ENCODE results near the gene PALD1. TPM values are rescaled to one million over a fixed set of nuclear protein-coding genes. Genes with fewer than 3 reads are reported as not detected.

PALD1 gene
- total and polyA plus RNA-seq, 2 donors (not counting 1 experiment from before 2014, with no cell fraction given), result 0.09 to 0.33 TPM

DNA sequence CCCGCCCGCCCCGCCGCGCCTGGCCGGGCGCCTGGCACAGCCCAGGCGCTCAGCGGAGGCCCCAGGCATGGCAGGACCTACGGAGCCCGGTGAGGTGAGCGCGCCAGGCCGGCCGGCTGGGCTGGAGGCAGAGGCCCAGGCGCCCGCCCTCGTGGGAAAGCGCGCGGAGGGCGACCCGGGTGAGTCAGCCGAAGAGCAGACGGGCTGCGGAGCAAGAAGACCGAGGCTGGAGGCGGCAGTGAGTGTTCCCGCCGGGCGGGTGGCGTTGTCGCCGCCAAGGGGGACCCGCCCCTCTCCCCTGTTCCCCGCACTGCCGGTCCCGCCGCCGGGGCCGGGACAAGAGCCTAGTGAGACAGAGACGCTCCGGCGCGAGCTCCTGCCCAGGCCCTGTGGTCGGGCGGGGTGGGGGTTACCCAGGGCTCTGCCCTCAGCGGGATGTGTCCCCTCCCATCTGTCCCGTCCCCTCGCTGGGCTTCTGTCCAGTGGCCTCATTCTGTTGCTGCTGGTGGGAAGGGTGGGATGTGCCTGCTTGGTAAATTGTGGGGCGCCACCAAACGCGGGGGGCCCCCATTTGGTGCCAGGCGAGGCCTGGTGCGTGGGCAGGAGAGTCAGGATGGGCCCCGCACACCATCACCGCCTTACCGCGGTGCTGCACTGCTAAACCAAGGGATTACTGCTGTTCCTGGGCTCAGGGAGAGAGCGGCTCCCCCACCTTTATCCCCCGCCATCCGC is 20.1 kb upstream of the PALD1 start:
- peak; percentile 73 to 82 for DNase-seq (ENCODE audit: low read depth in 2 of 2)

GRCh38 chr10:70459061-70459773 is 19.4 kb upstream of the PALD1 start:
- Histone ChIP-seq H4K20me1 (ENCODE audit: control insufficient read depth, extremely low read depth, insufficient read depth, low read length) (no peaks in the 10 kb centered on the region), H3K36me3 (ENCODE audit: control insufficient read depth, insufficient read depth, low read length) (no peaks in the 10 kb centered on the region), H3K4me1 (ENCODE audit: control insufficient read depth, extremely low read depth, insufficient read depth, low read length) (peaks cover 2% of the 10 kb centered on the region), H3K9me3 (ENCODE audit: control insufficient read depth, insufficient read depth, low read depth, low read length) (no peaks in the 10 kb centered on the region), H3K9ac (ENCODE audit: insufficient read depth, low read length) (no peak overlapping the region), H3K4me2 (ENCODE audit: extremely low read depth, insufficient read depth, low read length) (no peak overlapping the region), H2AFZ (ENCODE audit: low read length) (no peak overlapping the region), H3K27ac (ENCODE audit: insufficient read depth, low read length) (no peak overlapping the region), H3K79me2 (ENCODE audit: control insufficient read depth, insufficient read depth, low read length) (no peaks in the 10 kb centered on the region), H3K4me3 (replicated peaks in 1 of 4; ENCODE audit: control extremely low read depth in 1 of 4, insufficient read depth in 1 of 4, low read depth in 3 of 4, low read length in 4 of 4) (no peak overlapping the region), H3K27me3 (ENCODE audit: control insufficient read depth, insufficient read depth, low read length) (no peaks in the 10 kb centered on the region)
- TF ChIP-seq, protein P1, sequence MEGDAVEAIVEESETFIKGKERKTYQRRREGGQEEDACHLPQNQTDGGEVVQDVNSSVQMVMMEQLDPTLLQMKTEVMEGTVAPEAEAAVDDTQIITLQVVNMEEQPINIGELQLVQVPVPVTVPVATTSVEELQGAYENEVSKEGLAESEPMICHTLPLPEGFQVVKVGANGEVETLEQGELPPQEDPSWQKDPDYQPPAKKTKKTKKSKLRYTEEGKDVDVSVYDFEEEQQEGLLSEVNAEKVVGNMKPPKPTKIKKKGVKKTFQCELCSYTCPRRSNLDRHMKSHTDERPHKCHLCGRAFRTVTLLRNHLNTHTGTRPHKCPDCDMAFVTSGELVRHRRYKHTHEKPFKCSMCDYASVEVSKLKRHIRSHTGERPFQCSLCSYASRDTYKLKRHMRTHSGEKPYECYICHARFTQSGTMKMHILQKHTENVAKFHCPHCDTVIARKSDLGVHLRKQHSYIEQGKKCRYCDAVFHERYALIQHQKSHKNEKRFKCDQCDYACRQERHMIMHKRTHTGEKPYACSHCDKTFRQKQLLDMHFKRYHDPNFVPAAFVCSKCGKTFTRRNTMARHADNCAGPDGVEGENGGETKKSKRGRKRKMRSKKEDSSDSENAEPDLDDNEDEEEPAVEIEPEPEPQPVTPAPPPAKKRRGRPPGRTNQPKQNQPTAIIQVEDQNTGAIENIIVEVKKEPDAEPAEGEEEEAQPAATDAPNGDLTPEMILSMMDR (conservative IDR thresholded peaks at IDR 0.05 in 1 of 2, IDR thresholded peaks at IDR 0.05 in 1 of 2; ENCODE audit: low read depth in 1 of 2, low read length in 2 of 2), result no peak
- TF ChIP-seq EZH2 (IDR thresholded peaks at IDR 0.05; ENCODE audit: low read length, missing control alignments), result no peak
- no peak for DNase-seq (ENCODE audit: low read depth in 2 of 2)

More for the DNA sequence above, 20.1 kb upstream of the PALD1 start:
- TF ChIP-seq, protein P1 (conservative IDR thresholded peaks at IDR 0.05 in 1 of 2, IDR thresholded peaks at IDR 0.05 in 1 of 2; ENCODE audit: low read depth in 1 of 2, low read length in 2 of 2), result no peak
- no peak for TF ChIP-seq EZH2 (IDR thresholded peaks at IDR 0.05; ENCODE audit: low read length, missing control alignments)
- Histone ChIP-seq H3K79me2 (ENCODE audit: control insufficient read depth, insufficient read depth, low read length) (no peaks in the 10 kb centered on the region), H3K9me3 (ENCODE audit: control insufficient read depth, insufficient read depth, low read depth, low read length) (no peaks in the 10 kb centered on the region), H3K27me3 (ENCODE audit: control insufficient read depth, insufficient read depth, low read length) (no peaks in the 10 kb centered on the region), H3K4me1 (ENCODE audit: control insufficient read depth, extremely low read depth, insufficient read depth, low read length) (peaks cover 2% of the 10 kb centered on the region), H3K36me3 (ENCODE audit: control insufficient read depth, insufficient read depth, low read length) (no peaks in the 10 kb centered on the region), H3K27ac (ENCODE audit: insufficient read depth, low read length) (no peak overlapping the region), H4K20me1 (ENCODE audit: control insufficient read depth, extremely low read depth, insufficient read depth, low read length) (no peaks in the 10 kb centered on the region), H3K9ac (ENCODE audit: insufficient read depth, low read length) (peak overlapping the region; percentile 30), H3K4me3 (replicated peaks in 1 of 4; ENCODE audit: control extremely low read depth in 1 of 4, insufficient read depth in 1 of 4, low read depth in 3 of 4, low read length in 4 of 4) (peak overlapping the region in 1 of 4 experiments; percentile 22), H2AFZ (ENCODE audit: low read length) (no peak overlapping the region), H3K4me2 (ENCODE audit: extremely low read depth, insufficient read depth, low read length) (peak overlapping the region; percentile 59)

GRCh38 chr10:70459774-70460490 is 18.6 kb upstream of the PALD1 start:
- TF ChIP-seq, protein P1 (conservative IDR thresholded peaks at IDR 0.05 in 1 of 2, IDR thresholded peaks at IDR 0.05 in 1 of 2; ENCODE audit: low read depth in 1 of 2, low read length in 2 of 2), result no peak
- TF ChIP-seq EZH2 (IDR thresholded peaks at IDR 0.05; ENCODE audit: low read length, missing control alignments), result no peak
- Histone ChIP-seq H3K27ac (ENCODE audit: insufficient read depth, low read length) (no peak overlapping the region), H3K4me2 (ENCODE audit: extremely low read depth, insufficient read depth, low read length) (no peak overlapping the region), H3K4me3 (replicated peaks in 1 of 4; ENCODE audit: control extremely low read depth in 1 of 4, insufficient read depth in 1 of 4, low read depth in 3 of 4, low read length in 4 of 4) (no peak overlapping the region), H4K20me1 (ENCODE audit: control insufficient read depth, extremely low read depth, insufficient read depth, low read length) (no peaks in the 10 kb centered on the region), H3K9ac (ENCODE audit: insufficient read depth, low read length) (no peak overlapping the region), H3K79me2 (ENCODE audit: control insufficient read depth, insufficient read depth, low read length) (no peaks in the 10 kb centered on the region), H3K27me3 (ENCODE audit: control insufficient read depth, insufficient read depth, low read length) (no peaks in the 10 kb centered on the region), H3K36me3 (ENCODE audit: control insufficient read depth, insufficient read depth, low read length) (no peaks in the 10 kb centered on the region), H2AFZ (ENCODE audit: low read length) (no peak overlapping the region), H3K4me1 (ENCODE audit: control insufficient read depth, extremely low read depth, insufficient read depth, low read length) (peaks cover 2% of the 10 kb centered on the region), H3K9me3 (ENCODE audit: control insufficient read depth, insufficient read depth, low read depth, low read length) (no peaks in the 10 kb centered on the region)
- DNase-seq (ENCODE audit: low read depth in 2 of 2), result no peak

All from fibroblast of lung (primary cell).